ENCODE results near the gene ARL15.

GRCh38 chr5:54146390-54146789, 164.0 kb downstream of the ARL15 start:
- TF ChIP-seq POLR2AphosphoS5 (IDR thresholded peaks at IDR 0.05; ENCODE audit: insufficient read depth in 1 of 2, low read depth in 1 of 2) = no peak
- TF ChIP-seq, protein P1, sequence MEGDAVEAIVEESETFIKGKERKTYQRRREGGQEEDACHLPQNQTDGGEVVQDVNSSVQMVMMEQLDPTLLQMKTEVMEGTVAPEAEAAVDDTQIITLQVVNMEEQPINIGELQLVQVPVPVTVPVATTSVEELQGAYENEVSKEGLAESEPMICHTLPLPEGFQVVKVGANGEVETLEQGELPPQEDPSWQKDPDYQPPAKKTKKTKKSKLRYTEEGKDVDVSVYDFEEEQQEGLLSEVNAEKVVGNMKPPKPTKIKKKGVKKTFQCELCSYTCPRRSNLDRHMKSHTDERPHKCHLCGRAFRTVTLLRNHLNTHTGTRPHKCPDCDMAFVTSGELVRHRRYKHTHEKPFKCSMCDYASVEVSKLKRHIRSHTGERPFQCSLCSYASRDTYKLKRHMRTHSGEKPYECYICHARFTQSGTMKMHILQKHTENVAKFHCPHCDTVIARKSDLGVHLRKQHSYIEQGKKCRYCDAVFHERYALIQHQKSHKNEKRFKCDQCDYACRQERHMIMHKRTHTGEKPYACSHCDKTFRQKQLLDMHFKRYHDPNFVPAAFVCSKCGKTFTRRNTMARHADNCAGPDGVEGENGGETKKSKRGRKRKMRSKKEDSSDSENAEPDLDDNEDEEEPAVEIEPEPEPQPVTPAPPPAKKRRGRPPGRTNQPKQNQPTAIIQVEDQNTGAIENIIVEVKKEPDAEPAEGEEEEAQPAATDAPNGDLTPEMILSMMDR (IDR thresholded peaks at IDR 0.05) = no peak

All from vagina (tissue), 2 donors.